Globus pallidus (tissue), 1 donor: Measurements from ENCODE around the gene CIAO2A.
"Not testable (repeated sequence)": the region's sequence is repeated elsewhere in the genome, so short reads cannot be mapped to it uniquely, and the experiment has no call there.

Source experiments
- DNase-seq: peaks from one replicate; pipeline ENCODE4 v3.0.0-alpha.2; 2015; ENCODE audit warnings: low spot score

Gene CIAO2A

GRCh38 chr15:64112073-64112772 is 18.6 kb upstream of the CIAO2A start:
- no peak for DNase-seq

GRCh38 chr15:64111679-64112050 is 18.0 kb upstream of the CIAO2A start:
- no peak for DNase-seq

- DNase-seq: no peak
Observed at GRCh38 chr15:64110950-64111678, 17.5 kb upstream of the CIAO2A start.

GRCh38 chr15:64110108-64110701 is 16.6 kb upstream of the CIAO2A start:
- not testable (repeated sequence) for DNase-seq

DNA sequence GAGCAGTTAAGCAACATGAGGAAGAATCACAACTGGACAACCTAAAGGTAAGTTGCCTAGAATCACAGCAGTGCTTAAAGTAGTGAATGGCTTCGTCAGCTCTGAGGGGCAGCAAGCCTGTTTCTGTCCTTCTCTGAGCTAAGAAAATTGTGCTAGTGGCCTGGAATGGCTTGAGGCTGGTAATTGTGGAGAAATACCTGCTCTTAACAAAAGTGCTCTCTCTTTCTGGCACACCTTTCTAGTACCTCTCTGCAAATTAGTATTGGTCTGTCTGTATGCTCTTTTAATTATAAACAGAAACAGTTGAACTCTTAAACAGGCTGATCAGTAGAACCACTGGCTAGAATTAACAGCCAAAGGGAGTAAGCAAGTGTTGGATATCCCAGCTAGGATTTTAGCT is 13.7 kb upstream of the CIAO2A start:
- DNase-seq: no peak

DNA sequence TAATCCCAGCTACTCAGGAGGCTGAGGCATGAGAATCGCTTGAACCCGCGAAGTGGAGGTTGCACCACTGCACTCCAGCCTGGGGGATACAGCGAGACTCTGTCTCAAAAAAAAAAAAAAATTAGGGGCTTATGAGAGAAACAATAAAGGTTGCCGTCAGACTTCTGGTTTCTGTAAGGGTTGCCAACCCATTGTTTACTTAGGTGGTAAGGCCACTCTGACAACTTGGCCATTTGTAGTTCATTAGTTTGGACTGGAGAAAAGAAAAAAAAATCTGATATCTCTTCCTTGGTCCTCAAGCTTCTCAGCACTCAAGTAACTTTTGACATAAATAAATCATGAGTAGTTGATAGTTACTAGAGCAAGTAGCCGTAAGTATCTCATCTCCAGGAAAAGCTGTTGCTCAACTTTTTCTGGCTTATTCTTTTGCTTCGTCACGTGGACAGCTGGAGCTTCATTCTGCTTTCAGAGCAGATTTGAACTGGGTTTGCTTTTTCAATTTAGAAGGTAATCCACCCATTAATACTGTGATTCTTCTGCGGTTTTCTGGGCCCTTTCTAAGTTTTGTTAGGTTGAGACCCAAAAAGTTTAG is 11.6 kb upstream of the CIAO2A start:
- DNase-seq: no peak

- no peak for DNase-seq
Observed at GRCh38 chr15:64102497-64102896, 8.9 kb upstream of the CIAO2A start.

DNA sequence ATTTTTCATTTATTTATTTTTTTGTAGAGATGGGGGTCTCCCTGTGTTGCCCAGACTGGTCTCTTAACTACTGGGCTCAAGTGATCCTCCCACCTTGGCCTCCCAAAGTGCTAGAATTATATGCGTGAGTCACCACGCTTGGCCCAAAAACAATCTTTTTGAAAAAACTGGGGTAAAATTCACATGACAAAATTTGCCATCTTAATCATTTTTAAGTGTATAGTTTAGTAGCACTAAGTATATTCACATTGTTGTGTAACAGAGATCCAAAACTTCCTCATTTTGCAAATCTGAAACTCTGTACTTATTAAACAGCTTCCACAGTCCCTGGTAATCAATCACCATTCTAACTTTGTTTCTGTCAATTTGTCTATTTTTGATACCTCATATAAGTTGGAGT is 7.3 kb upstream of the CIAO2A start:
- DNase-seq: no peak

- no peak for DNase-seq
Observed at GRCh38 chr15:64099379-64099778, 5.7 kb upstream of the CIAO2A start.

- no peak for DNase-seq
Observed at GRCh38 chr15:64096668-64097384, 3.2 kb upstream of the CIAO2A start.

- peak; percentile 95 for DNase-seq
Observed at GRCh38 chr15:64095795-64096667, 2.4 kb upstream of the CIAO2A start, which contains the start of gene SNX1. SNX1 (plus strand) TSS chr15:64095982; CDS start chr15:64096014, 32 bp downstream.

- DNase-seq: no peak
Observed at GRCh38 chr15:64095431-64095794, 1.8 kb upstream of the CIAO2A start.

GRCh38 chr15:64092864-64093626 is 593 bp downstream of the CIAO2A start:
- DNase-seq: peak; percentile 43

DNA sequence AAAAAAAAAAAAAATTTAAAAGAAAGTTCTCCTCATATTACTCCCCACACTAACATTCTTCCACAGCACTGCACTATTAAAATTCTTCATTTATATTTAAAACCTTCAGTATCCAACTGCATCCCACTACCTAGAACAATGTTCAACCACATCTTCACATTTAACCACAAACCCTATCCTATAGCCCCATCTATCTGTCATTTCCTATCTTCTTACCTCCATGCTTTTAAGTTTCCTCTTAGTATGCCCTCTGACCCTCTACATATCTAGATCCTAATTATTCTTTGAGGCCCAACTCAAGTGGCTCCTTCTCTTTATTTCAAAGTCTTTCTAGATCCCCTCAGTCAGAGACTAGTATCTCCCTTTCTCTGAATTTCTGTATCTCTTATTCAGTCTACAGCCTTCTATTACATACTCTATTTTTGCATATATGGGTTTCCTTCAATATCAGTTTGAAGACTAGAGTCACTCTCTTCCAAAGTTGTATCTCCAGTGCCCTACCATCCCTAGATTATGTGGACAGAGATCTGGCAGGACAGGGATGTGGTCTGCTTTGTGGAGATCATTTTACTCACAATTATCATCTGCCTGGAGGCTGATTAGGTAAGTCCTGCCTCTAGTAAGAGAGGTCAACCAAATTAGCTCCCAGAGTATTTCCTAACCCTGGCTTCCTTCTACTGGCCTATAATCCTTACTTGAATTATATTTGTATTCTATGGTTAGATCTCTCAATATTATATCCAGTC is 1.4 kb downstream of the CIAO2A start:
- DNase-seq: no peak

GRCh38 chr15:64090527-64090926 is 3.1 kb downstream of the CIAO2A start:
- DNase-seq: peak; percentile 51

- peak; percentile 60 for DNase-seq
Observed at GRCh38 chr15:64089543-64090280, 3.9 kb downstream of the CIAO2A start.

- DNase-seq: no peak
Observed at GRCh38 chr15:64082757-64083156, 10.9 kb downstream of the CIAO2A start.

- not testable (repeated sequence) for DNase-seq
Observed at GRCh38 chr15:64073496-64073895, 20.1 kb downstream of the CIAO2A start.

DNA sequence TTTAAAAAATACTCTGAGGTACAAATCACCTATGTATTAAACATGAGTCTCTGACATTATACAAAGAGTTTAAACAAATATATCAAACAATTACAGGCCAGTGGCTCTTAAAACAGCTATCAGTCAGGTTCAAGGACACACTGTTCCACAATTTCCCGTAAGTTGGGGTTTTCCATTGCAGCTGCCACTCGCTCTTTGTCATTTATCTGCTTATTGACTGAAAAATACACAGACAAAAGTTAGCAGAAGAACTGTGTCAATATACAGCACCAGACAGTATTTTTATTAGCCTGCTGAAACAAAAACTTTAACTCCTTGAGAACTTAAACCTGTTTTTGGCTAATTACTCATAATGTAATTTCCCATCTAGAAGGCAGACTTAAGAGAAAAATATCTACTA is 20.8 kb downstream of the CIAO2A start:
- DNase-seq: no peak
